NCI-H146 treated with DMSO at 0.1 percent for 48 hours (cell line): Measurements from ENCODE around the gene POU2AF1.
A peak's percentile ranks its signal among the peaks of the same experiment; 100 is the strongest.

Experiments used
- DNase-seq: peaks from one replicate; lab custom pipeline; 2025; ENCODE audit not compliant: unreplicated experiment; lab: John Stamatoyannopoulos, UW

The POU2AF1 gene

DNA sequence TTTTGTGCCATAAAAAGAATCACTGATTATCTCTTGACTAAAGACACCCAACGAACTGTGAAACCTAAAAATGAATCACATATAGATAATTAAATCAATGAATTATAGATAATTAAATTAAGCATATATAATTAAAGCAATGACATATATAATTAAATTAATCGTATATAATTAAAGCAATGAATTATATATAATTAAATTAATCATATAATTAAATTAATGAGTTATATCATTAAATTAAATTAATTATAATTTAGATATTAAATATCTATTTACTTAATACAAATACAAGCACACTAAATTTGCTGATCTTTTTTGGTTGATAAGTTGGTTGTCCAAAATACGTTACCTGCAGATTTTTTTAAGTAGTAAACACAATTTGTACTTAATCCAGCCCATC lies 30.9 kb downstream of the POU2AF1 start:
- DNase-seq, result no peak

DNA sequence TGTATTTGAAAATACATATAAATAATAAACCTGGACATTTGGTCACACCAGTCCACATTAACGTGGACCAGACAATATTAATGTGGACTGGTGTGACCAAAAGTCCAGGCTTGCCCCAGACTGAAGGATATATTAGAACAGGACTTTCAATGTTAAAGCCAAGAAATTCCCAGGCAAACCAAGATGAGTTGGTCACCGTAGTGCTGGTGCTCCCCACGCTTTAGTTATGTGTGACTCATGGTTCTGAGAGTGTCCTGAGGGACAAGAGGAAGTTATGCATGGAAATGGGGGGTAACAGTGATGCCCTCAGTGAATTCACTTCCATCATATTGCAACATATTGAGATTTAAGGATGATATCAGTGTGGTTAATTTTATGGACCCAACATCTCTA lies 31.4 kb downstream of the POU2AF1 start:
- no peak for DNase-seq

DNA sequence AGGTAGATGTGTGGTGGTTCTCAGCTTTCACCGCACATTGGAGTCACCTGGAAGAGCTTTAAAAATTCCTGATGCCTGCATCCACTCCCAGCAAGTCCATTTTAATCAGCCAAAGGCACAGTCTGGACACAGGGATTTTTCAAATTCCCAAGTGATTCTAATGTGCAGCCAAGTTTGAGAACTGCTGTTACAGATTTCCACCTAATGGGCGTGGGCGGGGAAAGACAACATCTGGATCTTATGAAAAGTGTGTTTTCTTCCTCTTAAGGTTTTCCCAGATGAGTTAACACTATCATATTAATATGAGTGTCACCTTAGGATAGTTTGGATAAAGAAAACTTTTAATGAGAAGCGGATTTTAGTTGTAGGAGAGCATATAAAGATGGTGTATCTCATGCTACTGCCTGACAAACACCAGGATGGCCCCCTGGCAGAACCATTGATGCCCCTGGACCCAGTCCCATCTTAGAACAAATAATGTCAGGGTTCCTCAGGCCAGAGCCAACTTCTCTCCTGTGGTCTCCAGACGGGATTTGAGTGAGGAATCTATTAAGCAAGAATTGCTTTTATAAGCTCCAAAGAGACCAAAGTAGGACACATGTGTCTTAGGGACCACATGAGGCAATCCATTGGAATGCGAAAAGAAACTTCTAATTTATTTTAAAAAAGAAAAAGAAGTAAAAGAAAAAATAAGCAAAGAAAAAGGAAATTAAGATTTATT lies 31.9 kb downstream of the POU2AF1 start:
- DNase-seq, result no peak

DNA sequence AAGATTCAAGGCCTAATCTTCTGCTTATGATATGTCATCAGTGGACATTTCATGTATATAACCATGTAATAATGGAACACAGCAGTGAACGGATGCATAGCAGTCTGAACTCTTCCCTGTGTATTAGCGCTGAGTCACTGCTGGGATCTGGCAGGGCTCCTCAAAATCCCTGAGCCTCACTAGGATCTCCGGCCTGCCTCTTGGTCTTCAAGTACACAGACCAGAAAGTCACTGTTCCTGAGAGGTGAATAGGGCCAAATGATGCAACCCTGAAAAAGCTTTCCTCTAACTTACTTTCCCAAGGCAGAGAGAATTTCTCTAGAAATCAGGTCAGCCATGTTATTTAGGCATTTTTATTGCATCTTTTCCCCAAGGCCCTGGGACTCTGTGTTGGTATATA lies 35.0 kb downstream of the POU2AF1 start:
- no peak for DNase-seq

DNA sequence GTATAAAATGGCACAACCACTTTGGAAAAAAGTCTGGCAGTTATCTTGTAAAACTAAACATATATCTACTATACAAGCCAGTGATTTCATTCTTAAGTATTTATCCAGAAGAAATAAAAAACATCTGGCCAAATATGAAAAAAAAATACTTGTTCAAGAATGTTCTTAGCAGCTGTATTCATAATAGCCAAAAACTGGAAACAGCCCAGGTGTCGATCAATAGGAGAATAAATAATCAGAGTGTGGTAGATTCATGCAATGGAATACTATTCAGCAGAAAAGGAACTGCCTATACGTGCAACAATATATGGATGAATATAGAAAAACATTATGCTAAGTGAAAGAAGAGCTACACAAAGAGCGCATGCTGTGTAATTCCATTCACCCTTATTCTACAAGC lies 36.7 kb downstream of the POU2AF1 start:
- no peak for DNase-seq

DNA sequence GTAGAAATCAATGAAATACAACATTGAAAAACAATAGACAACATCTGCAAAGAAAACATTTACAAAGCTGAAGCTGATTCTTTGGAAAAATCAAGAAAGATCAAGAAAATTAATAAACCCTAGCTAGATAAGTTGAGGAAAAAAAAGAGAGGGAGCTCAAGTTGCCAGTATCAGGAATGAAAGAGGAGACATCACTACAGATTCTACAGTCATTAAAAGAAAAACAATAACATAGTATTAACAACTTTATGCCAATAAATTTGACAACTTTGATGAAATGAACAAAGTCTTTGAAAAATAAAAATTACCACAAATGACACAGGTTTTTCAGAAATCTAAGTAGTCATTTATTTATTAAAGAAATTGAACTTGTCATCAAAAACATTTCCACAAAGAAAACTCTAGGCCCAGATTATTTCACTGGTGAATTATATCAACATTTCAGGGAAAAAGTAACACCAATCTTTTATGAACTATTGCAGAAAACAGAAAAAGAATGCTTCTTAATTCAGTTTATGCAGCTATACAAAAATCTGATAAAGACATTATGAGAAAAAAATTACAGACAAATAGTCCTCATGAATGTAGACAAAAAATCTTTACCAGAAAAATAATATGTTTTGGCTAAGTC lies 39.2 kb downstream of the POU2AF1 start:
- no peak for DNase-seq

DNA sequence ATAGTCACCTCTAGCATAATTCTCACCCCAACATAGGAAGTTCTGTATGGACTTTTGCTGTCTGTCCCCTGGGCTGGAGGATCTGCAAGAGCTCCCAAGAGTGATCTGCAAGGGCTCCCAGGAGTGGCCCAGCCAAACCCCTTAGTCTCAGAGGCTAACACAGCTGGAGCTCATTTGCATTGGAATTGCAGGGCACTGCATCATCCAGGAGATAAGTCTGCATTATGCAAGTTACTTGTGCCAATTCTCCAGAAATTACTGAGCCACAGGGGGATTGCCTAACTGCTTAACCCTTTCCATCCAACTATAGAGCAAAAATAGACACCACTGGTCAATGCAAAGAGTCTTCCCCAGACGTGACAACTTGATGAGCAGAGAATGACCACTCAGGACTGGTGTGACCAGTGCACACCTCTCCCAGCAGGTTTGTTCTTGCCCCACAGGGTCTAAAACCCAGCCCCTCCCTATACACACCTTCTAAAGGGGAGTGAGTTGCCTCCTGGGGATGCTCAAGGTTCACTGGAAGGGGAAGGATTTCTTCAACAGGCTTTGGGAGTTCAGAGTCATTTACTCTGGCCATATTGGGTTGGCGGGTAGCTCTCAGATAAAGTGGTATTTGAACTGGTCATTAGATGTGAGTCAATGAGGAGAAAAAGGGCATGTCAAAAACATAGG lies 42.4 kb downstream of the POU2AF1 start:
- DNase-seq, result no peak

DNA sequence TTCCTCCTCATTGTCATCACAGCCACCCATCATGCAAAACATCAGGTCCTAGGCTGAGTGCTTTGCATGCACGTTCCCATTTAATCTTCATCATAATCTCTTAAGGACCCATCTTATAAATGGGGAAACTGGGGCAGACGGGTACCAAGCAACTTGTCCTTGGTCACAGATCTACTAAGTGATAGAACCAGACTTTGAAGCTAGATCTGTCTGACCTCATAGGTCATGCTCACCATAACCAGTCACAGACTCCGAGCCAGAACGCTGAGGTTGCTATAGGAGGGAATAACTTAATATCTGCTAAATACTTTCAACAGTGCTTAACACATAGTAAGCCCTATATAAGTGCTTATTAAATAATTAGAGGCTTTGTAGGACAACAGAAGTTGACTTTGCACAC lies 43.0 kb downstream of the POU2AF1 start:
- DNase-seq, result no peak

DNA sequence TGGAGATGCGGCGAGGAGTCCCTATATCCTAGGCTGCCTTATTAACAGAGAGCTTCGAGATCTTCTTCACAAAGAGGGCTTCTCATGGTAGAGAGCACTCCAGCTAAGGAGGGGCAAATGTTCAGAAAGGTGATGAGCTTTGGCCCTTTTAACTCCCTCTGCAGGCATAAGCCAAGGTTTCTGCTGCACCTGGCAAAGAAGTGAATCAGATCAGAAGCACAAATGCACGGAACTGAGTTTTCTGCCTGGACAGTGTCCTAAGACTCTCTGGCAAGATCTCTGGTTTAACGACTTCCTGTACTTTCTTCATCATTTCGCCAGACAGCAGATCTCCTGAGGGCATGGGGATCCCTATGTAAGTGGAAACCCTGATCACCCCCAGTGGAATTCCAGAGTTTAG lies 43.5 kb downstream of the POU2AF1 start:
- no peak for DNase-seq

DNA sequence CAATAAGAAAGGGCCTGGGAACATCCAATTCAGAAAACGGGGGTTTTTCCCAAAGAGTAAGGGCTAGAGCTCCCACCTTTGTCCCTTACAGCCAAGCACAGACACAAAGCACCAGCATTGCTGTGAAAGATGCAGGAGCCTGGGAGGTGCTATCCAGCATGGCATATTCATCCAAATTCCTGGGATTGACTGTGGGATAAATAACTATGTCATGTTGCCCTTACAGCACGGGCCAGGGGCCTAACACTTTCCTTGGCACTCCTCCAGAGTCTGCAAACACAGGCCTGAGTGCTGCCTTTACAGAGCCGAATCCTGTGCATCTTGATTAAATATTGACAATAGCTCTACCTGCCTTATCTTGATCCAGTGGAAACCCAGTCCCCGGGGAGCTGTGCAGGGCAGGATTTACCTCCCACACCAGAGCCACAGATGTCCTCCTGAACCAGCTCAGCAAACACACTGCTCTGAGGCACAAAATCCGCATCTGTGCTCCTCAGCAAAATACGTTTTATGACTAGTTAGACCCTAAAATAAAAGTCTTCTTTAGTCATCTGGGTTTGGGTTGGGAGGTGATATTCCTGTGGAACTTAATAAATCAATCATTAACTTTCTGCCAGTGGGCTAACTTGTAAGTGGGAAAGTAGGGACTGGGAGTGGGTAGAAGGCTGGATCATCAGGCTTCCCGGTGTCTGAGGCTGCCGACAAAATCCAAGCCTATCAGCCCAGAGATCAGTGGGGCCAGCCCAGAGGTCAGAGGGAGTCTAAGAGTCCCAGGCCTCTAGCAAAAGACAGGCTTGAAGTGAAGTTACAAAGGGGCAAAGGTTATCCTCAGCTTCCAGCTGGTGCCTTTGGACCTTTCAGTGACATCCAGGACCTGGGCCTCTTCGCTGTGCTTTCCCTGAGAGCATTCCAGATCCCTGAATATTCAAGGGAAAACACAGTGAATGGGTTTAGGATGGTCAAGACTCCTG lies 44.3 kb downstream of the POU2AF1 start:
- DNase-seq, result peak; percentile 74

DNA sequence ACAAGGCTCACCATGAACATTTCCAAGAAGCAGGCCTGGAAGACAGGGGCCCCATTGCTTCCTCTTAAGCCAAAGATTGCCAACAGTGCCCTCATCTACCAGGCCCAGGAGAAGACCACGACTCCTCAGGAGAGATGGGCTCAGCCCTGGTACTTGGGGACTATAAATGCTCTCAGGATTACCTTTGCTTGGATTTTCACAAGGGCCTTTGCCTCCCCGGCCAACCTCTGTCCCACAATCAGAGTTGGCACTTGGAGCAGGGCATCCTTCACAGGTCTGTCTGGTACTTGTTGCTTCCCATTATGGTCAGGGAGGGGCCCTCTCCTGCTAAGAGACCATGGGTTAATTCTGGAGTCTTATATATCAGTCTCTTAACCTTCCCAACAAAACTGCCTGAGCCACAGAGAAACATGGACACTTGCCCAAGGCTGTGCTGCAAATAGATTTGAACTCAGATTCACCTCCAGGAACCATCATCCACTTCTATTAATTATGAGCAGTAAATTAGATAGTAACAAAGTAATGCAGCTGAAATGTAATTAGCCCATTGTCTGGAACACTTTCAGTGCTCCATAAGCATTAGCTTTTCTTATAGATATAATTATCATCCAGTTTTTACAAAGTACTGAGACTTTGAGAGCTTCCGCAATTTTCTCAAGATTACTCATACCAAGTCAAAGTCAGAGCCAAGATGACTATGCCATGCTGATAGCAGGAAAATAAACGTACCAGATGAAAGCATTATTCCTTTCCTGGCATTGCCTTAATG lies 47.2 kb downstream of the POU2AF1 start:
- no peak for DNase-seq

DNA sequence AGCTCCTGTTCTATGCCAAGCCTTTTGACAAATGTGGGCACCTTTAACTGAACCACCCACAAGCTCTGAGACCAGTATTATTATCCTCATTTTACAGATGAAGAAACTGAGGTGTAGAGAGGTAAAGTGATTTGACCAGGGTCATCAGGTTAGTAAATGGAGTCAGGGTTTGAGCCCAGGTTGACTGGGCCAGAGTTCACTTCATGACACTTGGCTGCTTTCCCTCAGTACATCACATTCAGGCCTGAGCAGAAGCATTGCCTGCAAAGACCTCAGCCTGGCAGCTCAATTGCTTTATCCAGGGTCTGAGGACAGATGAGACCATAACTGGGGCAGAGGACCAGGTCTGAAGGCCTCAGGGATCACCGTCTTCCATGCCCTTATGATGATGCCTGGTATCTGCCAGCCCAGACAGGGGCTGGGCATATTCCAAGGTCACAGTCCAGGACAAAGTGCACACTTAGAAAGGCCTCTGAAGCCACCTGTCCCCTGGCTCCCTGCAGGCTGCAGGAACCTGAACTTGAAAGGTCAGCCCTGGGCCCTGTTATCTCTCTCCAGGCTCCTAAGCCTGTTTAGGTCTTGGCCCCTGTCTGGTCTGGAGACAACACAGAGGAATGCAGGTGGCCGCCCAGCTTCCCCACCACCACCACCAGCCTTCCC lies 48.7 kb downstream of the POU2AF1 start:
- DNase-seq, result no peak

DNA sequence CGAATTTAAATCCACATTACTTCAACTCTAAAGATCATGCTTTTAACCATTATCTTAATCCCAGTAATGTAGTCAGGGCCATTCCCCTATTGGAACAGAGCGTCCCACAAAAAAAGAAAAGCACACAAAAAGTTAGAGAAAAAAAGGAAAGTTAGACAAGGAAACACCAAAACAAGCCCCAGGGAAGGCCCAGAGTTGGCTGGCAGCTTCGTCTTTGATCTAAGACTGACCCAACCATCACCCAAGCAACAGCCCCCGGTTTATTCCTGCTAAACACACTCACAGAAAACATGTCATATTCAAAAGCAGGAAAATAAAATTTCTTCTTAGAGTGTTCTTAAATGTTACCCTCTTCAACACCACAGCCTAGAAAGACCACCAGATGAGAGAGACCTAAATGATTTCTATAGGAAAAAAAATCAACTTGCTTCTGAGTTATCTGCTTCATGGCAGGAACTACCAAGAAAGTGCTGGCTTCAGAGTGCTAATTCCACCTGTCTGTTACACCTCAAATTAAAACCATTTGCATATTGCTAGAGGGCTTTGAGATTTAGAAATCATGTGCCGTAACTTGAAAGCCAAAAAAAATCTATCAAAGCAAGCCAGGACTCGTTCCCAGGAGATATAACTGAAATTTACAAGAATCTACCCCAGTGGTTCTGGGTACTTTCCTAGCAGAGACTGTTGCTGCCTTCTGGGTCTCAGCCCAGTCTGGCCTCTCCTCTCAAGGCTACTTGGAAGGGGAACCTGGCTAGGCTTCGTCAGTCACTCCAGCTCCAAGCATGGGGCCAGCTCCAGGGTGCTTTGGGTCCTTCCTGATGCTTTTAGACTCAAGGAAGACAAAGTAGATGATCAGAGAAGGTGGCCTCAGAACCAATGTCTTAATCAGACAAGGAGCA lies 49.5 kb downstream of the POU2AF1 start:
- DNase-seq, result no peak

DNA sequence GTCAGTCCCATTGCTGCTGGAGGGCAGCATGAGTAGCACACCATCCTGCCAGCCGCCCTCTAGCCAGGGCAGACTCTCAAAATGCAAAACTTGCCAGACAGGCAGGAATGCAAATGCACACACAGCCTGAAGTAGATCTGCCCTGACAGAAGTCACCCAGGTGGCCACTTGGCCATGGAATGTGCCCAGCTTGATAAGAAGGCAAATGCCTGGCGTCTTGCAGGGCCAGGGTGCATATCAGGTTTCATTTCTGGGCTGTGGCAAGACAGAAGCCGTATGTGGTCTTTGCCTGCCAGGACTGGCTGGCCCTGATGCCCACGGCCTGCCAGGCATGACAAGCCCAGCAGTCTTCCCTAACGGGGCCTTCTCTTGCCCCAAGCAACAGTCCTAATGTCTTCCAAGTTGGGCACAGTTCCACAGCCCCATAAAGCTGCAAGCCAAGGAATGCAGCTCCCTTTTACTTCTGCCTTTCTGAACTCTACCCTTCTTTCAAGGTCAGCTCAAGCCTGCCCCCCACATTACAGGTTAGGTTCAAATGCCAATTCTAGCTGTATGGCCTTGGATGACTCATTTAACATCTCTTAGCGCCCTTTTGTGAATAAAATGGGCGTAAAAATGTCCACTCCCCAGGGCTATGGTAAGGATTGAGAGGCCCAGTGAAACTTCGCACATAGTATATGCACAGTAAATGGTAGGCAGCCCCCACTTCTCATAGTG lies 51.0 kb downstream of the POU2AF1 start:
- no peak for DNase-seq

DNA sequence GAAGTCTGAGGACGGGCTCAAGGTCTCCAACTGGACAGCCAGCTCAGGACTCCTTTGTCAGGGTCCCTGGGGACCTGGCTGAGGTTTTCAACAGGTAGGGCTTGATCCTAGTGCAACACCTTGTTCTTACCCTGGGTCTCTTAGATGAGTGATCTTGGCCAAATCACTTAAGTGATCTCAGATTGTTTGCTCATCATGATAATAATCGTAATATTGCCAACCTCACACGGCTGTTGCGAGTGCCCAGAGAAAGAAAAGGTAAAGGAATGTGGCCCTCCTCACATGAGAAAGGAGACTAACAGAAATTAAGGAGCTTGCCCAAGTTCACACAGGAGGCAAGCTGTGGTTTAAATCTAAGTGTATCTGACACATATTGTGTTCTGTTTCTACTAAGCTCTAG lies 52.3 kb downstream of the POU2AF1 start:
- DNase-seq, result no peak

DNA sequence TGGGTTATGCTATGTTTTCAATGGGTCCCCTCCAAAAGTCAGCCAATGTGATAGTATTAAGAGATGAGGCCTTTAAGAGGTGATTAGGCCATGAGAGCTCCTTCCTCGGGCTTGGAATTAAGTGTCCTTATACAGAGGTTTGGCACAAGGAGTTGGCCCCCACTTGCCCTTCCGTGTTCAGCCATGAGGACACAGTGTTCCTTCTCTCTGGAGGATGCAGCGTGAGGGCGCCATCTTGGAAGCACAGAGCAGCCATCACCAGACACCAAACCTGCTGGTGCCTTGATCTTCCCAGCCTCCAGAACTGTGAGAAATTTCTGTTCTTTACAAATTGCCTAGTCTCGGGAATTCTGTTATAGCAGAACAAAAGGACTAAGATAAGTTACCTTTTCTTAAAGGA lies 53.8 kb downstream of the POU2AF1 start:
- DNase-seq, result no peak

DNA sequence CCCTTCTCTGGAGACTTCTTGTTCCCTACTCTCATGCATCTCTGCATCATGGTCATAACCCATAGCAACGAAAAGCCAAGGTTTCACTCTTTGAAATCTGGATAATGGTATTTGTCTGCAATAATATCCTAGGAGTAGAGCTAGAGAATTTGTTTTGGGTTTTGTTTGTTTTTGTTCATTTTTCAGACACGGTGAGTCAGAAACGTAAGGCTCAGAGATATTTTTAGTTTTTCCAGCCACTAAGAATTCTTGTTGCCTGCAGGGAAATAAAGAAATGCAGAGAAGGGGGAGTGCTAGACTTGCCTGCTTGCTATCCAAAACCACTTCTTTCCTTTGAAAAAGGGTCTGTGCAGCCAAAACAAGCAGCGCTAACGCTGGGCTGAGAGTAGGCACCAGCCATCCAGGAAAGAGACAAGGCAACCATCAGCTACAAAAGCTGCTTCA lies 54.8 kb downstream of the POU2AF1 start:
- no peak for DNase-seq

DNA sequence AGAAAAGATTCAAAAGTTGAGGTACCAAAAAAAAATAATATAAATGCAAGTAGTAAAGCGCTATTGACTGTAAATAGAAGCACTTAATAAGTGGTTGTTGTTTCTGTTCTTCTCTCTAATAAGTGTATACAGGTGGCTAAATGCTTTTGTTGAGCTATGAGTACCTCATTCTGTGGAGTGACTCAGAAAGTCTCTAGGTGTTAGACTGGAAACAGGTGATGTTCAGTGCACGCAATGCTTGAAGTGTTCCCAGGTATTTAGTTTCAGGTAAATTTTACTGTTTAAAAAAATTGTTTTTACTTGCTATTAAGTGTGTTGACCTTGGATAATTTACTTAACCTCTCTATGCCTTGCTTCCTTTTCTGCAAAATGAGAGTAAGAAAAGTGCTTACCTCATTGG lies 56.5 kb downstream of the POU2AF1 start:
- peak; percentile 2 for DNase-seq
